G401 (cell line): ENCODE data around the gene LRRFIP1. TPM values are rescaled to one million over a fixed set of nuclear protein-coding genes. Genes with fewer than 3 reads are reported as not detected.

Source experiments
- DNase-seq: peaks from one replicate; pipeline ENCODE4 v3.0.0-alpha.2; 2015; ENCODE audit warnings: low spot score
- in situ Hi-C: cut with HindIII; loops from 2 replicates; pipeline ENCODE4 v1.10.0; 2016; ENCODE audit warnings: low sequenced_read_pairs, mixed read lengths
- total RNA-seq: library from RNA; depleted of rRNA; stranded (reverse); fragments of >200 nt; shearing (Covaris generic); gene quantifications from 2 replicates; pipeline ENCODE4 v1.2.3, GENCODE V29; 2014

Gene LRRFIP1
- total RNA-seq, 1 experiment from 2014 or later: 24.6 TPM

- in situ Hi-C loops: no loop called here
- DNase-seq: no peak
These were observed 5.7 kb downstream of the LRRFIP1 start for GRCh38 chr2:237633061-237633561.

GRCh38 chr2:237636578-237636977, 9.2 kb downstream of the LRRFIP1 start:
- in situ Hi-C loops: no loop called here

GRCh38 chr2:237637429-237638135, 10.2 kb downstream of the LRRFIP1 start:
- no peak for DNase-seq
- in situ Hi-C loops: no loop called here

More at GRCh38 chr2:237636578-237636977, 9.2 kb downstream of the LRRFIP1 start:
- DNase-seq: no peak

- no peak for DNase-seq
- in situ Hi-C loops: no loop called here
These were observed 10.8 kb downstream of the LRRFIP1 start for GRCh38 chr2:237638176-237638575.

- no peak for DNase-seq
- in situ Hi-C loops: no loop called here
These were observed 11.9 kb downstream of the LRRFIP1 start for GRCh38 chr2:237639052-237639835.

GRCh38 chr2:237639836-237640220, 12.4 kb downstream of the LRRFIP1 start:
- in situ Hi-C loops: no loop called here
- no peak for DNase-seq

GRCh38 chr2:237640493-237640998, 13.2 kb downstream of the LRRFIP1 start:
- in situ Hi-C loops: no loop called here
- DNase-seq: no peak

GRCh38 chr2:237642038-237642734, 14.8 kb downstream of the LRRFIP1 start:
- in situ Hi-C loops: no loop called here
- DNase-seq: no peak

- no peak for DNase-seq
- in situ Hi-C loops: no loop called here
These were observed 15.7 kb downstream of the LRRFIP1 start for GRCh38 chr2:237643066-237643465.

GRCh38 chr2:237643582-237644380, 16.4 kb downstream of the LRRFIP1 start:
- no peak for DNase-seq
- in situ Hi-C loops: no loop called here

GRCh38 chr2:237644381-237644703, 17.0 kb downstream of the LRRFIP1 start:
- in situ Hi-C loops: no loop called here
- DNase-seq: no peak

GRCh38 chr2:237645261-237645660, 17.9 kb downstream of the LRRFIP1 start:
- no peak for DNase-seq

GRCh38 chr2:237647176-237648015, 20.0 kb downstream of the LRRFIP1 start:
- in situ Hi-C loops: no loop called here
- DNase-seq: no peak

More at GRCh38 chr2:237645261-237645660, 17.9 kb downstream of the LRRFIP1 start:
- in situ Hi-C loops: no loop called here

- in situ Hi-C loops: no loop called here
- DNase-seq: no peak
These were observed 20.6 kb downstream of the LRRFIP1 start for GRCh38 chr2:237648016-237648381.

GRCh38 chr2:237649541-237650454, 22.4 kb downstream of the LRRFIP1 start:
- in situ Hi-C loops: no loop called here

GRCh38 chr2:237650455-237650850, 23.1 kb downstream of the LRRFIP1 start:
- DNase-seq: no peak
- in situ Hi-C loops: no loop called here

More at GRCh38 chr2:237649541-237650454, 22.4 kb downstream of the LRRFIP1 start:
- no peak for DNase-seq

GRCh38 chr2:237651761-237652160, 24.4 kb downstream of the LRRFIP1 start:
- DNase-seq: no peak
- in situ Hi-C loops: no loop called here
